ENCODE data around the gene ZBED6. TPM values are rescaled to one million over a fixed set of nuclear protein-coding genes. Genes with fewer than 3 reads are reported as not detected.

Gene ZBED6
- total RNA-seq, 1 experiment from 2014 or later, result 19.9 TPM

GRCh38 chr1:203778146-203778545, 17.3 kb upstream of the ZBED6 start:
- Mint-ChIP-seq H3K4me1 (ENCODE audit: low read depth, unreplicated experiment) (peaks cover 6% of the 10 kb centered on the region), H3K27ac (ENCODE audit: unreplicated experiment) (no peak overlapping the region), H3K4me3 (ENCODE audit: unreplicated experiment) (no peak overlapping the region), H3K27me3 (ENCODE audit: insufficient read depth, unreplicated experiment) (no peaks in the 10 kb centered on the region), H3K9me3 (ENCODE audit: unreplicated experiment) (no peaks in the 10 kb centered on the region), H3K36me3 (ENCODE audit: insufficient read depth, unreplicated experiment) (no peaks in the 10 kb centered on the region)
- ChIA-PET CTCF (no interaction called here), POLR2A (no interaction called here)
- Histone ChIP-seq H3K9me3 (no peaks in the 10 kb centered on the region), H3K4me1 (no peaks in the 10 kb centered on the region), H3K36me3 (ENCODE audit: control insufficient read depth, insufficient read depth, low read length) (no peaks in the 10 kb centered on the region), H3K27me3 (replicated peaks; ENCODE audit: control insufficient read depth, insufficient read depth, low read length) (no peaks in the 10 kb centered on the region), H3K4me3 (ENCODE audit: low read depth, low read length) (no peak overlapping the region)
- intact Hi-C loops (cut with micrococcal nuclease; ENCODE audit: unreplicated experiment), result no loop called here
- BruUV-seq (replicated peaks), result no TSS peak
- no peak for DNase-seq
- no peak for TF ChIP-seq CTCF (IDR thresholded peaks at IDR 0.05; ENCODE audit: insufficient read depth in 1 of 2, low read depth in 1 of 2, low read length in 1 of 2, severe bottlenecking in 1 of 2, unreplicated experiment in 1 of 2)

GRCh38 chr1:203778789-203779188, 16.6 kb upstream of the ZBED6 start:
- Histone ChIP-seq H3K9me3 (no peaks in the 10 kb centered on the region), H3K27me3 (replicated peaks; ENCODE audit: control insufficient read depth, insufficient read depth, low read length) (no peaks in the 10 kb centered on the region), H3K4me1 (no peaks in the 10 kb centered on the region), H3K4me3 (ENCODE audit: low read depth, low read length) (no peak overlapping the region), H3K36me3 (ENCODE audit: control insufficient read depth, insufficient read depth, low read length) (no peaks in the 10 kb centered on the region)
- no peak overlapping the region for H3K27ac Mint-ChIP-seq (ENCODE audit: unreplicated experiment)
- BruUV-seq (replicated peaks), result no TSS peak
- H3K36me3 Mint-ChIP-seq (ENCODE audit: insufficient read depth, unreplicated experiment), result no peaks in the 10 kb centered on the region
- H3K4me1 Mint-ChIP-seq (ENCODE audit: low read depth, unreplicated experiment), result peaks cover 6% of the 10 kb centered on the region
- intact Hi-C loops (cut with micrococcal nuclease; ENCODE audit: unreplicated experiment), result no loop called here
- no peaks in the 10 kb centered on the region for H3K27me3 Mint-ChIP-seq (ENCODE audit: insufficient read depth, unreplicated experiment)
- H3K9me3 Mint-ChIP-seq (ENCODE audit: unreplicated experiment), result no peaks in the 10 kb centered on the region
- DNase-seq, result no peak
- H3K4me3 Mint-ChIP-seq (ENCODE audit: unreplicated experiment), result no peak overlapping the region
- CTCF ChIA-PET, result no interaction called here
- POLR2A ChIA-PET, result no interaction called here
- TF ChIP-seq CTCF (IDR thresholded peaks at IDR 0.05; ENCODE audit: insufficient read depth in 1 of 2, low read depth in 1 of 2, low read length in 1 of 2, severe bottlenecking in 1 of 2, unreplicated experiment in 1 of 2), result no peak

- Mint-ChIP-seq H3K27ac (ENCODE audit: unreplicated experiment) (no peak overlapping the region), H3K27me3 (ENCODE audit: insufficient read depth, unreplicated experiment) (no peaks in the 10 kb centered on the region), H3K4me3 (ENCODE audit: unreplicated experiment) (no peak overlapping the region), H3K4me1 (ENCODE audit: low read depth, unreplicated experiment) (peaks cover 1% of the 10 kb centered on the region), H3K9me3 (ENCODE audit: unreplicated experiment) (no peaks in the 10 kb centered on the region), H3K36me3 (ENCODE audit: insufficient read depth, unreplicated experiment) (no peaks in the 10 kb centered on the region)
- ChIA-PET POLR2A (no interaction called here), CTCF (no interaction called here)
- BruUV-seq (replicated peaks), result no TSS peak
- H3K4me1 ChIP-seq, result no peaks in the 10 kb centered on the region; the same call in 1 of the 2 replicates
- H3K27me3 ChIP-seq (replicated peaks; ENCODE audit: control insufficient read depth, insufficient read depth, low read length), result no peaks in the 10 kb centered on the region
- H3K36me3 ChIP-seq (ENCODE audit: control insufficient read depth, insufficient read depth, low read length), result no peaks in the 10 kb centered on the region
- no peak for TF ChIP-seq CTCF (IDR thresholded peaks at IDR 0.05; ENCODE audit: insufficient read depth in 1 of 2, low read depth in 1 of 2, low read length in 1 of 2, severe bottlenecking in 1 of 2, unreplicated experiment in 1 of 2)
- intact Hi-C loops (cut with micrococcal nuclease; ENCODE audit: unreplicated experiment), result no loop called here
- no peaks in the 10 kb centered on the region for H3K9me3 ChIP-seq
- no peak for DNase-seq
- H3K4me3 ChIP-seq (ENCODE audit: low read depth, low read length), result no peak overlapping the region
Observed at GRCh38 chr1:203781962-203782361, 13.5 kb upstream of the ZBED6 start.
